Medulla oblongata (tissue), 1 donor: ENCODE data around the gene PPP2R2B.
A peak's percentile ranks its signal among the peaks of the same experiment; 100 is the strongest.
"Not testable (repeated sequence)": the region's sequence is repeated elsewhere in the genome, so short reads cannot be mapped to it uniquely, and the experiment has no call there.

ENCODE experiments used
- DNase-seq: peaks from one replicate; pipeline ENCODE4 v3.0.0-alpha.2; 2015; ENCODE audit errors: extremely low spot score

Gene PPP2R2B

GRCh38 chr5:146618434-146618833 is 260.1 kb downstream of the PPP2R2B start:
- DNase-seq, result no peak

GRCh38 chr5:146609731-146610130 is 268.8 kb downstream of the PPP2R2B start:
- DNase-seq, result not testable (repeated sequence)

DNA sequence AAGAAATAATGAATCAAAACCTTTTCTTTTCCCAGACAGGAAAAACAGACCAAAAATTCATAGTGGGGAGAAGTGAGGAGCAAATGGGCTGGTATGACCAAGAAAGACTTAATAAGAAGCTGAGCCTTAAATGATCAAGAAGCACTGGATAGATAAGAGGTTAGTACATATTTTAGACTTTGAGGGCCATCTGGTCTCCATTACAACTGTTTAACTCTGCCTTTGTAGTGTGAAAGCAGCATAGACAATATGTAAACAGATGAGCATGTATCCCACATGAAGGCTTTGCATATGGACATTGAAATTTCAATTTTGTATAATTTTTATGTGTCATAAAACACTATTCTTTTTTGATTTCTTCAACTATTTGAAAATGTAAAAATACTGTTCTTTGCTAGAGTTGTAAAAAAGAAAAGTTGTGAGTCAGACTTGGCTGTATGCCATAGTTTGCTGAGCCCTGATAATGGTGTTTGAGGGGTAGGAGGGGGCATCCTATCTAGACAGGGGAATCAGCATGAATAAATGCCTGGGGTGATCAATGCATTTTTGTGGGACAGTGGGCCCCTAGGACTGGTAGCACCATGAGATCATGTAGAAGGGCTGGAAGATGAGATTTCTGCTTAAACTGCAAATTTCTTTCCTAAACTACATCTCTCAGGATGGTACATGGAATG is 270.8 kb downstream of the PPP2R2B start:
- no peak for DNase-seq

GRCh38 chr5:146606893-146607292 is 271.7 kb downstream of the PPP2R2B start:
- DNase-seq, result no peak

DNA sequence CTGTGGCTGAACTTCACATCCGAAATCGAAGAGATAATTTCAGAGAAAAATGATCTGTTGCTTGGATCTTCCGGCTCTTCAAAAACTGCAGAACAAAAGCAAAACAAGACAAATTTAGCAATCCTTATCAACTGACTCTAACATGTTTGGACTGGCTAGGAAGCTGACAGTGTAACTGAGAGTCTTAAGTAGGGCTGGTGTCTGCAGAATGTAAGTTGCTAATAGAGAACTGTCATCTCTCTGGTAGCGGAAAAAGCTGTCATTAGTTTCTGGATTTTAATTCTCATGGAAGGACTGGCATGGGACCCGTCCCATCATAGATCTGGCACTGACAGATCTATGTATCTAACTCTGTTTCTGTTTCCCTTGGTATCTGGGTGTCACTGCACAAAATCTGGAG is 278.2 kb downstream of the PPP2R2B start:
- no peak for DNase-seq

DNA sequence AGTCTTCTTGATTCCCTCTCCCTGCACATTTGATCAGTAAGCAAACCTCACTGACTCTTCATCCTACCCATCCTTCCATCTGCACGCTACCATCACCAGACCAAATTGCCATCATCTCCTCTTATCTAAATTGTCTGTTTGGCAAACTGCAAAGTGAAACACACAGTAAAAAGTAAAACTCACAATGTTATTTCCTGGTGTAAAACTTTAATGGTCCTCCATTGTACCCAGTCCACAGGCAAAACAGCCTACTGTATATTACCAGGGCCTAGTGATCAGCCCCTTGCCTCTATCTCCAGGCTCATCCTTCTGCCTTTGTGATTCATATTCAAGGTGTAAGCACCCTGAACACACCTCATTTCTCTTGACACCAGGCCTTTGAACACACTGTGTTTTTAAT is 279.3 kb downstream of the PPP2R2B start:
- no peak for DNase-seq

GRCh38 chr5:146595088-146595487 is 283.5 kb downstream of the PPP2R2B start:
- DNase-seq, result no peak

GRCh38 chr5:146592352-146592751 is 286.2 kb downstream of the PPP2R2B start:
- DNase-seq, result no peak

DNA sequence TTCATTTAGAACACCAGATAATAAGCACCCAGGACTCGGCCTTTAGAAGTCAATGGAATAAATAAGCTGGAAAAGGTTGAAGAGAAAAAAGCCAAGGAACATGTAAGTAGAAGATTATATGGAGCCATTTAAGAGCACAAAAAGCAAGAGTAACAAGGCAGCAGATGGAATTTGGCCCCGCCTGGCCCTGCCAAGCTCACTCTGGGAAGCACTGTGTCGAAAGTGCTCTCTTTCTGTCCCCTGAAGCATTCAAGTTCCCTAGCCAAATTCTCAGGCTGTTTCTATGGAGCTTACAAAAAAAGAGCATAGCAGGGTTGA is 289.6 kb downstream of the PPP2R2B start:
- DNase-seq, result no peak

- peak; percentile 70 for DNase-seq
Measured at GRCh38 chr5:146588331-146589027, 290.1 kb downstream of the PPP2R2B start.

DNA sequence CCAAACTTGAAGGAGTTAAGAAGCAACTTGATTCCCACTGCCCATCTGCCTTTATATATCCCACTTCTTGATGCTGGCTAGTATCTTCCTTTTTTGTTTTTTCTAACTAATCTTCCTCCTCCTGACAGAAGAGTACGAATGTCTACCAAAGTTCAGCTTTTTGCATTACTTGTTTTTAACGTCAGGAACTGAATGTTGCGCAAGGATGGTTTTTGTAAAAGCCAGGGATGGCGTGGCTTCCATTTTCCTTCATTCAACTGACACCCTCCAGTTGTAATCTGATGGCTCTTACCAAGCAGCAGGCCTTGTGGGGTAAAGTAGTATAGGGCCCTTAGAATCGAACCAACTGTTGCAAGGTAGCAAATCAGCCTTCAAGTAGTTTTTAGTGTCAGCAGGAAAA is 291.8 kb downstream of the PPP2R2B start:
- no peak for DNase-seq

- no peak for DNase-seq
Measured at GRCh38 chr5:146584750-146585149, 293.8 kb downstream of the PPP2R2B start.

DNA sequence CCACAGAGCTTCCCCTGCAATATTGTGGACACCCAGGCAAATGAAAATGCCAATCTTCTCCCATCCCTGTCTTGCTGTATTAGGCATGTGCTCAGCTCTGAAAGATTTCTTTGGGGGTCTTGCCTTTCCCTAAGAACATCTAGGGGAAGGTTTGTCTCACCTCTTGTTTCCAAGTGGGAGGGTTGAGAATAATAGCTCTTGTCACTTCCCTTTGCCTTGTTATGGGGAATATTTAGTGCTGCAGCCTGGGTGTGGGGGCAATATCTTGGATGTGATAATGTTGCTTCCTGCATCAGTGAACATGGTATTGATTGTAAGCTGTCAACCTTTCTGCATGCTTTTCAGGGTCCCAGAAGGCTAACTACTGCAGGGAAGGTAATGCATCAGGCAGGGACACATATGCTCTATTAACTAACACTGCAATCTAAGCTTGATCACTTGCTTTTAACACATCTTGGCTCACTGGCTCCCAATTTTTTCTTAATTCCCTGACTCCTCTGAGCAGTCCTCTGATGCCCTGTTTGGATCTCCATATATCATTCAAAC is 296.4 kb downstream of the PPP2R2B start:
- no peak for DNase-seq

GRCh38 chr5:146580237-146580636 is 298.3 kb downstream of the PPP2R2B start:
- no peak for DNase-seq

GRCh38 chr5:146574713-146575112 is 303.8 kb downstream of the PPP2R2B start:
- no peak for DNase-seq

GRCh38 chr5:146568161-146568560 is 310.4 kb downstream of the PPP2R2B start:
- DNase-seq, result no peak

GRCh38 chr5:146565764-146566367 is 312.7 kb downstream of the PPP2R2B start:
- DNase-seq, result peak; percentile 90

GRCh38 chr5:146564007-146564762 is 314.4 kb downstream of the PPP2R2B start:
- peak; percentile 27 for DNase-seq

- no peak for DNase-seq
Measured at GRCh38 chr5:146562461-146562860, 316.1 kb downstream of the PPP2R2B start.

DNA sequence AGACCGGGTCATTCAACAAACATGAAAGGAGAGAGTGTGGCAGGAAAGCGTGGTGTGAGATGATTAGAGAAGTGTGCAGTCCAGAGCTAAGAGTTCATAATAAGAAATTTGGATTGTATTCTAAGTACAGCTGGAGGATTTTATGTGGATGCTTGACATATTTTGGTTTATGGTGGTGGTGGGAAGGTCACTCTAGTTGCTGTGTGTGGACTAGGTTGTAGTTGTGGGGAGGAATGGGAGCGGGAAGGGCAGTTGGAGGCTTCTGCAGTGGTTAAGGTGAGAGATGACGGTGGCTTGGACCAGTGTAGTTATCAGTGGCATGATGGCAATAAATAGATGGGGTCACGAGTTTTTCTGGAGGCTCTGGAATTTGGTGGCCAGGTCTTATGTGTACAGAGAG is 316.8 kb downstream of the PPP2R2B start:
- no peak for DNase-seq

DNA sequence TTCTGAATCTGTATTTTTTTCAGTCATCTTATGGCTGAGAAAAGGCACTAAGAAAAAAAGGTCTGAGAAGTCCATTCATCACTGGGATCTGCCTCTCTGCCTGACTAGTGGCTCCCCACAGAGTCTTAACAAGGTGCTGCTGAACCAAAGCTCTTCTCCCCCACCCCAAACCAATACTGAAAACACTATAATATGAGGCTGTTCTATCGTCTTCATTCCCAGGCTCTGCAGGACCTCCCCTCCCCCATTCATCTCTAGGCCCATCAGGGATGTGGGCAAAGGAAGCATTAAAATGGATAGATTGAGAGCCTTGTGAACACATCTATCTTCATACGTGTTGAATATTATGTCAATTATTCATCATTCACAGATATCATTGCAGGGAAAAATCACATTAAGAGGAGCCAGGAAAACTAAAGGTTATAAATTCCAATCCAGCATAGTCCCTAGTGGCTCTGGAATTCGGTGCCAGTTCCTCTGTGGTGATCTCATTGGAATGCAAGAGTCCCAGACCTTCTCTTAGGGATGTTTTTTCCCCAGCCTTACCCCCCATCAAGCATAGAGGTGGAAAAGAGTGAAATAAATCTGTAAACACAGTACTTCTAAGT is 318.2 kb downstream of the PPP2R2B start:
- no peak for DNase-seq

GRCh38 chr5:146556884-146557283 is 321.7 kb downstream of the PPP2R2B start:
- not testable (repeated sequence) for DNase-seq
